HG02970 (cell line): ENCODE data around the gene BATF2.

ENCODE experiments used
- ATAC-seq: cut with Tn5 transposase; IDR thresholded peaks from one replicate; pipeline ENCODE4 v1.9.1; 2021; ENCODE audit warnings: mild to moderate bottlenecking, moderate library complexity, moderate number of reproducible peaks; ENCODE audit not compliant: unreplicated experiment, low FRiP score

BATF2 gene

DNA sequence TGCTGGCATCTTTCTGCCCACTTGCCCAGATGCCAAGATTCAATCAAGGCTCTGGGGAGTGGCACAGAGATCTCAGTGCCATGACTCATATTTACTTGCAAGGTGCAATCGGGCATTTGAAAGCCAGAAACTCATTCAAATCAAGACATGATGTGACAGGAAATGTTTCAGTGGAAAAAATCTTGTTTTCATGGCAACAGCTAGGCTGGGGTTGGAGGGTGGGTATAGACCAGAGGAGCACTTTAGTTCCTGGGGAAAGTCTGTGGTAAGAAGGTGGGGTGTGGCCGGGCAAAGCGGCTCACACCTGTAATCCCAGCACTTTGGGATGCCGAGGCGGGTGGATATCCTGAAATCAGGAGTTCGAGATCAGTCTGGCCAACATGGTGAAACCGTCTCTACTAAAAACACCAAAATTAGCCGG, 26.0 kb downstream of the BATF2 start:
- ATAC-seq, result no peak

DNA sequence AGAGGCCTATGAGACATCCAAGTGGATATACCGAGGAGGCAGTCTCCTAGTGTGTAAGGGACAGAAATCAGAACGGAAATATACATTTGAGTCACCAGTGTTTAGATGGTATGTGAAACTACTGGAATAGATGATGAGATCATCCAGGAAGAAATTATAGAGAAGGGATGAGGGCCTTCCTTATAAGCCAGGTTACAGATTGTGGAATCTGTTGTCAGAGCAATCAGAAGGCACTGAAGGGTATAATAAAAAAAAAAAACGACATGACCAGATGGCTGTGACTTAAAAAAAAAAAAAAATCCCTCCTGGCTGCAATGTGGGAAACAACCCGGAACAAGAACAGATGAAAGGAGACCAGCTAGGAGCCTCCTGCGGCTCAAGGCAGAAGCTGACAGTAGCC, 27.6 kb downstream of the BATF2 start:
- ATAC-seq, result no peak

DNA sequence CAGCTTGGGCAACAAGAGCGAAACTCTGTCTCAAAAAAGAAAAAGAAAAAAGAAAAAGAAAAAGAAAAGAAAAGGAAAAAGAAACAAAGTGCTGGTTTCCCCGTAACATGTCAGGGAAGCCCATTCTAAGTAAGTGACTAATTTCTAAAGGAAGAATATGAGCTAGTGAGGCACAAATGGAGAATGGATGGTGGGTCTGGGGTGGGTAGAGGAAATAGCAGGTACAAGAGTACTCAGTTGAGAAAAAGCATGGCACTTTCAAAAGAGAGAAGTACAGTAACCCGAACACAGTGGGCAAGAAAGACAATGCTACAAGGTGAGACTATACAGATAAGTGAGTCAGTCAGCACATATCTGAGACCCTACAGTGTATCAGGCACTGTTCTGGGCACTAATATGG, 29.4 kb downstream of the BATF2 start:
- ATAC-seq, result no peak

DNA sequence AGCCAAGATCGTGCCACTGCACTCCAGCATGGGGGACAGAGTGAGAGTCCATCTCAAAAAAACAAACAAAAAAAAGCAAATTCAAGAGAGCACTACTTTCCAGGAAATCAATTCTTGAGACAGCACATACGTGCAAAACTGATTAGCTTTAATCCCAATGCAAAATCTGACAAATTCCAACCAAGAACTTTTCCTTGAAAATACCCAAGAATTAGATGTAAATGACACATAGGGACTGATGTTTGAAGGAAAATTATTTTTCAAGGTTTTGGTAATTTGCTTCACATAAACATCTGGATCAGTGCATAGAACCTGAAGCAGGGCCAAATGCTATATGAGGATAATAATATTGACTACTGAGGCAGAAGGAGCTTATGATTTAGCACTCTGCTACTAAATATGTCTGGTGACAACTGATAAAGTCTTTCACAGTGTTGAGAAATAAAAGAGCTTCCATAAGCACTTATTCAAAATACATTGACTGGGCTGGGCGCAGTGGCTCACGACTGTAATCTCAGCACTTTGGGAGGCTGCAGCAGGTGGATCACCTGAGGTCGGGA, 33.6 kb downstream of the BATF2 start:
- ATAC-seq, result no peak

DNA sequence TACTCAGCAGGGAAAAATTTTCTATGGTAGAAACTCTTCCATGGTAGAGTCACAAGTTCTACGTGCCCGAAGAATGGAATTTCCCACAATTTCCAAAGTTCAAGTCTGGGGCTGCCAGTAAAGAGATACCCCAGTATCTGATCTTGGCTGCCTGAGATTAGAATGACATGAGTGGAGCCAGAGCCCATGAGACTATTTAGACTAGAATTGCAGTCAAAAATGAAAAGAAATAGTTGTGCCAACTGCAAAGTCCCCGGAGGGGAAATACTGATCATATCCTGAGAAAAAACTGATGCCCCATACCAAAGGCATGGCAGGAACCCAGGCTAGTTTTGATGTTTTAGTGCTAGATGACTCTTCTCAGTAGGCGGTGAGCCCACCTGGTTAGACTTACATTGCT, 36.1 kb downstream of the BATF2 start:
- no peak for ATAC-seq

DNA sequence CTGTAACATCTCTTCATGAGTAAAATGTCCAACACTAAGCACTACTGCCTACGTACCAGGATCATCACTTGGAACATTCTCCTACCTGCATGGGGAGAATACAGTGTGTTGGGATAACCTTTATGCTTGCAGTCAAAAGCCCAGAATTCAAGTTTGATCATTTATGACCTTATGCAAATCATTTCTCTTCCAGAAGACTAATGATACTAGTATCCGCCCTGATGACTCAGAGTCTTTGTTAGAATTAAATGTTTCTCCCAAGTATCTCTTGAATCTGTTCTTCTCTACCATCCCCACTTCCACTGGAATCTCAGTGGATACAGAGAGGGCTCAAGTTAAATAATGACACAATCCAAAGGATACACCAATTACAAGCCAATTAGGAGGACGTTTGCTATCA, 37.3 kb downstream of the BATF2 start:
- ATAC-seq, result no peak

DNA sequence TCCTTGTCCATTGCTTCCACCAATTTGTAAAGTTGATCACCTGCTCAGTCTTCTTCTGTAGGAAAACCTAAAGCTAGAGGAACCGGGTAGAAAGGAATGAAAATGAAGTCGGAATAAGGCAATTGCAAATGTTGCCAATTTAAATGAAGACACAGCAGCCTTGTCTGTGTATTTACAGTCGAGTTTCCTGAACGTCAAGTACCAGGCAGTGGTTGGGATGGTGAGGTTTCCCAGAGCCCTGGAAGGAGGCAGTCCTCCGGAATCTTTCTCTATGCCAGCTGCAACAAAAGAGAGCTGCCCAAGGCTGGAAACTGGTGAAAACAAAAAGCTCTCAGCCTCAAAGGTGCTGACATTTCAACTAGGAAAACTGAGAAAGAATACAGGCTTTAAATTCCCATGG, 42.6 kb downstream of the BATF2 start:
- ATAC-seq, result no peak

DNA sequence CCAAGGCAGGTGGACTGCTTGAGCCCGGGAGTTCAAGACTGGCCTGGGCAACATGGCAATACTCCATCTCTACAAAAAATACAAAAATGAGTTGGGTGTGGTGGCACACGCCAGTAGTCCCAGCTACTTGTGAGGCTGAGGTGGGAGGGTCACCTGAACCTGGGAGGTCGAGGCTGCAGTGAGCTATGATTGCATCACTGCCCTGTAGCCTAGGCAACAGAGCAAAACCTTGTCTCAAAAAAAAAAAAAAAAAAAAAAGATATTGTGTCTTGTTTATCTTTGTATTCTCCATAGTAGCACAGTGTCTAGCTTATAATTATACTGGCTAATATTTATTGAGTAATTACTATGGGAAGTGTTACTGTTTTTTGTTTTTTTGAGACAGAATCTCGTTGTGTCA, 45.2 kb downstream of the BATF2 start:
- ATAC-seq, result no peak

DNA sequence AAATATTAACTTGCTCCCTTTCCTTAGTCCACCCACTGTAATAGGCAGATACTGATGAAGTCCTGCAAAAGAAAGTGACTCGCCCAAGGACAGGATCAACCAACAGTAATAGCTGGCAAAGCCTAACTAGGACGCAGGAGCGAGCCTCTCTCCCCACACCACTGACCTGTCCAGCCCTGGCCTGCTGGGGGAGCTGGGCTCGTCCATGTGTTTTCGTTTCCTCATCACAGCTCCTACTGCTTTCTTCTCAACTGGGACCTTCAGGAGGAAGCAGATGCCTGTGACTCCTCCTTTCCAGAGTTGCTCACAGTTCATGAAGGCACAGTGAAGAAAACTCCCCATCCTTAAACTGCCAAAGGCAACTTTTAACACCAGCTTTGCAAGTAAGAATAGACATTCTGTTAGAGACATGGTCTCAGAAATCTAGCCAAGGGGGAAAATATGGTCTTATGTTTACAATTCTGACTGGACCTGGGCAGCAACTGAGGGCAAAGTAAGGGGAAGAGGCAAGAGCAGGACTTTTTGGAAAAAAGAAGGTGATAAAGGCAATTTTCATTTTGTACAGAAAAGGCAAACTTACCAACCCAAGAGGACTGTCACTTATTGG, 49.5 kb downstream of the BATF2 start:
- no peak for ATAC-seq
